Measurements from ENCODE around the gene PDCD7.

The PDCD7 gene

DNA sequence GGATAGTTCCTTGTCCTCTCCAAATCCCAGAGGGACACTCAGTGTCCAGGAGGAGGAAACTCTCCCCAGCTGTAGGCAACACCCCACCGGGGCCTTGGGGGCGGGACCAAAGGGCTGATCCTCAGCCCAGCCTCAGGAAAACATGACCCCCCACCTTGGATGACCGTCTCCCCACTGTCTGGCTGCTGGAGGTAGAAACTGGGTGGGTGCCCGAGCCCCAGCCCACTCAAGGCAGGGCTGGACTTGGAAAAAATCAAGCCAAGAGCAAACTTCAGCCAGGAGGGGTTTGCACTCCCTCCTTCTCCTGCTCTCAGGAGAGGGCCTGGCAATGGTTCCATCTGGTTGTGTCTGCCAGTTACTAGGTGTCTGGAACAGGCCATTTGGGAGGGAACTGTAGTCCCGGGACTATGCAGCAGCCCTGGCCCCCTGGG is 62.2 kb downstream of the PDCD7 start:
- DNase-seq = no peak

- no peak for DNase-seq
Observed at GRCh38 chr15:65069779-65070546, 63.6 kb downstream of the PDCD7 start.

GRCh38 chr15:65069179-65069578 is 64.4 kb downstream of the PDCD7 start:
- no peak for DNase-seq

DNA sequence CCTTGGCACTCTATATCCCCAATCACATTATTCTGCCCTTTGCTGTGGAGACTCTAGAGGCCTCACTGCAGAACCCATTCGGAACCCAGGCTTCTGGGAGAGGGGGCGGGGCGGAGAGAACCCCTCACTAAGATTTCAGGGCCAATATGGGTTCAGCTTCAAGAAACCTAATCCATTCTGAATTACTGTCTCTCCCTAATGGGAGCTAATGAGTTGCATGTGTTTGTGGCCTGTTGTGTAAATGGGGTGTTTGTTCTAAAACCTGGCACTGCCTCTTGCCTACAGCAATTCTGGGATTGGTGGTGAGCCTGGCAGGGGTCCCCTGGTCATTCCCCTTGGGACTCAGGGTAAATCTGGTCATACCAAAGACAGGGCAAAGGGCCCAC is 65.2 kb downstream of the PDCD7 start:
- no peak for DNase-seq

DNA sequence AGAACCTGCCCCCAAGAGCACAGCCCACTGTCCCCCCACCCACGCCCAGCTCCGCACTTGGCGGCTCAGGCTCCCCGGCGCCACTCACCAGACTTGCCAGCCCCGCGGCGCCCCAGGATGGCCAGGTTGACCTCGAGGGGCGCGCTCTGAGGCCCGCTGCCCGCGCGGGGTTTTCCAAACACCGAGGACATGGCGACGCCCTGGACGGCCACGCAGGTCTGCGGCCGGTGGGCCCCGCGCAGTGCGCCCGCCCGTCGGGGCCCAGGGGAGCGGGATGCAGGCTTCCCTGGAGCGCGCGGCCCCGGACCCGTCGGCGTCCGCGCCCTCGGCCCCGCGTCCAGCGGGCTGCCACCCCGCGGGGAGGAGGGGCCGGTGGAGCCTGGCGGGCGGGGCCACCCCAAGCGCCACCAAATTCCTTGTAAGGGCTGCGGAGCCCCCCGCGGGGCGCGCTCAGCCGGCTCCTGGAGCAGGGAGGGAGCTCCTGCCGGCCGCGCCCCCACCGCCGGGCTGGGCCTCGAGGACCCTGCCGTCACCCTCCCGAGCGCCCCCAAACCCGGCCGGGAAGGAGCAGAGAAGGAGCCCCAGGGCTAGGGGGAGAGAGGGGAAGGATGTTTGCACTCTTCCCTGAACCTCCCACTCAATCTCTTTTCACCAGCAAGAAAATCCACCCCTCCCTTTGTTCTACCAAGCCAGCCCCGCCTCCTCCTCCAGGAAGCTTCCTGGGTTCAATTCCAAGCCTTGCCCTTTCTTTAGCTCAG is 65.8 kb downstream of the PDCD7 start, which contains the start of gene RASL12:
TSS of gene RASL12 (minus strand) at position 347 of the 758 bp plus-strand sequence. CDS start at position 191, 156 bp downstream.
- DNase-seq = no peak

All from COR-L47 (cell line).